OCI-LY7 (cell line): ENCODE data around the gene HSD17B2. TPM values are rescaled to one million over a fixed set of nuclear protein-coding genes. Genes with fewer than 3 reads are reported as not detected.

ENCODE experiments used
- BruUV-seq: library from RNA; stranded (reverse); fragments of 400-500 nt; replicated peaks from 2 replicates; lab custom pipeline; 2021; lab: Mats Ljungman, UMichigan
- CTCF ChIA-PET: fragments of 300-600 bp; sonication (Branson Sonifier 250); formaldehyde crosslinking; loops from one replicate; lab custom pipeline; 2022; ENCODE audit warnings: antibody characterized with exemption; ENCODE audit not compliant: unreplicated experiment; lab: Charles Lee
- POLR2A ChIA-PET: fragments of 300-600 bp; sonication (Branson Sonifier 250); formaldehyde crosslinking; loops from one replicate; lab custom pipeline; 2022; ENCODE audit warnings: antibody characterized with exemption; lab: Charles Lee
- DNase-seq: peaks from one replicate; pipeline ENCODE4 v3.0.0-alpha.2; 2015; ENCODE audit warnings: low spot score
- H2AFZ ChIP-seq: fragments of 200-600 bp; sonication (generic), shearing (Covaris generic); 2 replicates; pipeline ENCODE4 v1.6.1; 2014; ENCODE audit warnings: mild to moderate bottlenecking, antibody characterized with exemption, low read length, moderate library complexity
- H3K27ac ChIP-seq: fragments of 200-600 bp; sonication (generic); 2 replicates; pipeline ENCODE4 v1.5.1; 2014; ENCODE audit warnings: mixed run types, low read depth, mild to moderate bottlenecking, moderate library complexity, low read length, inconsistent platforms; ENCODE audit not compliant: poor library complexity, severe bottlenecking
- H3K36me3 ChIP-seq: fragments of 200-600 bp; sonication (generic); 2 replicates; pipeline ENCODE4 v1.6.1; 2014; ENCODE audit warnings: mild to moderate bottlenecking, antibody characterized with exemption, low read length, moderate library complexity, mixed read lengths; ENCODE audit not compliant: insufficient read depth
- H3K4me1 ChIP-seq: fragments of 200-600 bp; sonication (generic); 2 replicates; pipeline ENCODE4 v1.5.1; 2014; ENCODE audit warnings: mild to moderate bottlenecking, low read length; ENCODE audit not compliant: insufficient read depth, poor library complexity, severe bottlenecking
- H3K4me2 ChIP-seq: fragments of 200-600 bp; sonication (generic); 2 replicates; pipeline ENCODE4 v1.6.1; 2014; ENCODE audit warnings: mild to moderate bottlenecking, low read length
- H3K4me3 ChIP-seq: fragments of 200-600 bp; sonication (generic); 2 replicates; pipeline ENCODE4 v1.5.1; 2014; ENCODE audit warnings: mild to moderate bottlenecking, low read depth, low read length; ENCODE audit not compliant: poor library complexity, severe bottlenecking
- H3K79me2 ChIP-seq: fragments of 200-600 bp; sonication (generic); 2 replicates; pipeline ENCODE4 v1.6.1; 2016; ENCODE audit warnings: low read depth, mild to moderate bottlenecking, low read length, moderate library complexity, mixed read lengths; ENCODE audit not compliant: insufficient read depth
- H3K9me2 ChIP-seq: fragments of 200-600 bp; sonication (generic); 2 replicates; pipeline ENCODE4 v1.6.1; 2016; ENCODE audit warnings: mild to moderate bottlenecking, low read length, mixed read lengths; ENCODE audit not compliant: insufficient read depth
- H3K9me3 ChIP-seq: fragments of 200-600 bp; sonication (generic); 2 replicates; pipeline ENCODE4 v1.6.1; 2014; ENCODE audit warnings: mild to moderate bottlenecking, mixed run types, low read length, mixed read lengths
- H4K20me1 ChIP-seq: fragments of 200-600 bp; sonication (generic); 2 replicates; pipeline ENCODE4 v1.6.1; 2014; ENCODE audit warnings: mild to moderate bottlenecking, antibody characterized with exemption, low read length, moderate library complexity, mixed read lengths; ENCODE audit not compliant: insufficient read depth
- CTCF ChIP-seq: fragments of 200-600 bp; sonication (generic); conservative IDR thresholded peaks from 2 replicates; pipeline ENCODE4 v1.5.1; 2014; ENCODE audit warnings: mild to moderate bottlenecking, antibody characterized with exemption, low read length, moderate library complexity, mixed read lengths
- EZH2phosphoT487 ChIP-seq: fragments of 200-600 bp; sonication (generic); IDR thresholded peaks from 2 replicates; pipeline ENCODE4 v1.6.1; 2018; ENCODE audit warnings: low read depth, borderline replicate concordance, mild to moderate bottlenecking, mixed run types, antibody characterized with exemption, low read length, moderate library complexity, mixed read lengths
- intact Hi-C: fragments of 100-400 bp; cut with micrococcal nuclease; formaldehyde crosslinking; loops from one replicate; pipeline ENCODE4 v1.10.0; 2022; ENCODE audit not compliant: unreplicated experiment
- total RNA-seq, 2 experiments: library from RNA; depleted of rRNA in 1 of 2; stranded (reverse); fragments of >200 nt in 1 of 2; shearing (Covaris generic) in 1 of 2; gene quantifications; 2 replicates each; pipeline ENCODE4 v1.2.3, GENCODE V29; 2014 to 2022

The HSD17B2 gene
- total RNA-seq, 2 experiments from 2014 or later, result not detected

DNA sequence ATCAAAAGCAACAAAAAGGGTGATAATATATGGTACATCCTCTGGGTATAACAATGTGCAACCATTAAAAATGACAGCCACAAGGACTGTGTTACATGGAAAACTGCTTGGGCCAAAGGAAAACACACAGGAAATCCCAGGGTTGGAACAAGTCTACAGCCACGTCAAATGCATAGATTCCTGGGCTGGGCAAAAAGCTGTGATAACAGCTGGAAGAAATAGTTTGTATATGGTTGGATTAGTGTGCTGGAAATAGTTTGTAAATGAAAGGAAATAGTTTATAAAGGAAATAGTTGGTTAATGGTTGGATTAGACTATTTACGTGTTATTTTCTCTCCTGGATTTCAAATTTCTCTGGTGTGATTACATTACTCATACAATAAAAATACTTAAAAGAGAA is 2.6 kb downstream of the HSD17B2 start:
- no peaks in the 10 kb centered on the region for H3K9me2 ChIP-seq
- H3K4me2 ChIP-seq, result no peak overlapping the region
- H3K79me2 ChIP-seq, result no peaks in the 10 kb centered on the region
- CTCF ChIA-PET, result no interaction called here
- no peaks in the 10 kb centered on the region for H3K9me3 ChIP-seq
- no peak overlapping the region for H3K4me3 ChIP-seq
- H4K20me1 ChIP-seq, result no peaks in the 10 kb centered on the region
- intact Hi-C loops, result no loop called here
- H3K36me3 ChIP-seq, result no peaks in the 10 kb centered on the region
- no peak overlapping the region for H2AFZ ChIP-seq
- POLR2A ChIA-PET, result no interaction called here
- TF ChIP-seq CTCF, result no peak
- TF ChIP-seq EZH2phosphoT487, result no peak
- DNase-seq, result no peak
- BruUV-seq, result no TSS peak
- H3K4me1 ChIP-seq, result no peaks in the 10 kb centered on the region
- no peak overlapping the region for H3K27ac ChIP-seq

DNA sequence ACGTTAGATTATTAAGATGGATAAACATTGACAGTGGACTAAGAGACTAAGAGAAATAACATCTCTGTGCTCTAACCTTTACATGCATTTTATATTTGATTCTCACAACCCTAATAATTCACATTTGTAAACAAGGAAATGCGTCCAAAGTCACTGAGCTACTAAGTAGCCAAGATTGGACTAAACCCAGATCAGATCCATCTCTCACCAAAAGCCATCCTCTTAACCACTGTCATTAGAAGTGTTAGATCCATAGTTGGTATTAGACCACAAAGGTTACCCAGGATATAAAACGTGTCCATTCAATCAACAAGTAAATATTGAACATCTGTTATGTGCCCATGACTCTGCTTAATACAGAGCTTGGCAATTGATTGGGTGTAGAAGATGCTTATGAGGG is 5.2 kb downstream of the HSD17B2 start:
- BruUV-seq, result no TSS peak
- no peak overlapping the region for H3K4me3 ChIP-seq
- no peak for TF ChIP-seq CTCF
- no peak for TF ChIP-seq EZH2phosphoT487
- no peak overlapping the region for H3K27ac ChIP-seq
- intact Hi-C loops, result no loop called here
- no peak overlapping the region for H2AFZ ChIP-seq
- no peak for DNase-seq
- H3K9me3 ChIP-seq, result no peaks in the 10 kb centered on the region
- POLR2A ChIA-PET, result no interaction called here
- H4K20me1 ChIP-seq, result no peaks in the 10 kb centered on the region
- no peaks in the 10 kb centered on the region for H3K79me2 ChIP-seq
- no peaks in the 10 kb centered on the region for H3K4me1 ChIP-seq
- H3K4me2 ChIP-seq, result no peak overlapping the region
- no peaks in the 10 kb centered on the region for H3K9me2 ChIP-seq
- no peaks in the 10 kb centered on the region for H3K36me3 ChIP-seq
- CTCF ChIA-PET, result no interaction called here

- POLR2A ChIA-PET, result no interaction called here
- no TSS peak for BruUV-seq
- H3K36me3 ChIP-seq, result no peaks in the 10 kb centered on the region
Measured at GRCh38 chr16:82041542-82041941, 6.5 kb downstream of the HSD17B2 start.

More at GRCh38 chr16:82041542-82041941, 6.5 kb downstream of the HSD17B2 start:
- H3K4me2 ChIP-seq, result no peak overlapping the region
- no peaks in the 10 kb centered on the region for H3K79me2 ChIP-seq
- H2AFZ ChIP-seq, result no peak overlapping the region
- CTCF ChIA-PET, result no interaction called here
- intact Hi-C loops, result no loop called here
- H3K27ac ChIP-seq, result no peak overlapping the region
- DNase-seq, result no peak
- no peaks in the 10 kb centered on the region for H4K20me1 ChIP-seq
- H3K9me3 ChIP-seq, result no peaks in the 10 kb centered on the region
- TF ChIP-seq EZH2phosphoT487, result no peak
- H3K4me3 ChIP-seq, result no peak overlapping the region
- no peaks in the 10 kb centered on the region for H3K9me2 ChIP-seq
- no peaks in the 10 kb centered on the region for H3K4me1 ChIP-seq
